Body of pancreas (tissue), 4 donors: ENCODE measurements around the gene ZNF181. TPM values are rescaled to one million over a fixed set of nuclear protein-coding genes. Genes with fewer than 3 reads are reported as not detected.
A peak's percentile ranks its signal among the peaks of the same experiment; 100 is the strongest.
"Not testable (repeated sequence)": the region's sequence is repeated elsewhere in the genome, so short reads cannot be mapped to it uniquely, and the experiment has no call there.

Source experiments
- ATAC-seq: fragments of 150-250 bp; one replicate; pipeline ENCODE4 v1.9.1; 2016
- DNase-seq, 4 donors: peaks; one replicate each; pipeline ENCODE4 v3.0.0-alpha.2; 2019
- H3K27ac ChIP-seq, 4 donors: fragments of 200-600 bp; sonication (generic); 1 replicate in 3 of 4; 2 replicates in 1 of 4; pipeline versions ENCODE4 v1.5.1 to v1.6.1; 2016 to 2019; ENCODE audit warnings: mild to moderate bottlenecking in 1 of 4, mixed read lengths in 1 of 4, moderate library complexity in 1 of 4
- H3K27me3 ChIP-seq, 2 donors: fragments of 200-600 bp; sonication (generic); one replicate each; pipeline ENCODE4 v1.6.0; 2016; ENCODE audit warnings: mild to moderate bottlenecking in 1 of 2
- H3K36me3 ChIP-seq, 2 donors: fragments of 200-600 bp; sonication (generic); replicated peaks in 1 of 2; 2 replicates each; pipeline ENCODE4 v1.5.1; 2016; ENCODE audit warnings: low read depth in 2 of 2; ENCODE audit not compliant: insufficient read depth in 1 of 2
- H3K4me1 ChIP-seq: fragments of 200-600 bp; sonication (generic); one replicate; pipeline ENCODE4 v1.6.0; 2016
- H3K4me3 ChIP-seq, 2 donors: fragments of 200-600 bp; sonication (generic); 1 replicate in 1 of 2; 2 replicates in 1 of 2; pipeline ENCODE4 v1.5.1; 2016 to 2019
- H3K9me3 ChIP-seq, 3 donors: fragments of 200-600 bp; sonication (generic); 1 replicate in 2 of 3; 2 replicates in 1 of 3; pipeline ENCODE4 v1.5.1; 2016
- POLR2A ChIP-seq, 3 donors: fragments of 450-650 bp; IDR thresholded peaks; one replicate each; pipeline ENCODE4 v1.6.1; 2016; ENCODE audit warnings: antibody characterized with exemption in 3 of 3, mild to moderate bottlenecking in 2 of 3
- whole genome bisulfite sequencing, 2 donors: methylation state at CpG; one replicate each; pipeline ENCODE4 v1.1.5; 2017; 5-methylcytosine and 5-hydroxymethylcytosine counted together
- intact Hi-C: fragments of 100-400 bp; cut with DNase I; formaldehyde crosslinking; loops from one replicate; pipeline ENCODE4 v1.15.1; 2023
- total RNA-seq, 2 donors: library from RNA; depleted of rRNA; stranded (reverse); fragments of >200 nt; gene quantifications; one replicate each; pipeline ENCODE4 v1.1.0, GENCODE V29; 2016
- TF ChIP-seq, protein P1 (sequence below), 7 experiments: fragments of 450-650 bp in 4 of 7; fragments of 200-600 bp in 3 of 7; sonication (generic) in 3 of 7; IDR thresholded peaks; one replicate each; pipeline ENCODE4 v1.5.1; 2016 to 2019; ENCODE audit warnings: antibody characterized with exemption in 7 of 7

Gene ZNF181
- total RNA-seq, result 10 to 100 TPM; 11.9 to 38.6 TPM

DNA sequence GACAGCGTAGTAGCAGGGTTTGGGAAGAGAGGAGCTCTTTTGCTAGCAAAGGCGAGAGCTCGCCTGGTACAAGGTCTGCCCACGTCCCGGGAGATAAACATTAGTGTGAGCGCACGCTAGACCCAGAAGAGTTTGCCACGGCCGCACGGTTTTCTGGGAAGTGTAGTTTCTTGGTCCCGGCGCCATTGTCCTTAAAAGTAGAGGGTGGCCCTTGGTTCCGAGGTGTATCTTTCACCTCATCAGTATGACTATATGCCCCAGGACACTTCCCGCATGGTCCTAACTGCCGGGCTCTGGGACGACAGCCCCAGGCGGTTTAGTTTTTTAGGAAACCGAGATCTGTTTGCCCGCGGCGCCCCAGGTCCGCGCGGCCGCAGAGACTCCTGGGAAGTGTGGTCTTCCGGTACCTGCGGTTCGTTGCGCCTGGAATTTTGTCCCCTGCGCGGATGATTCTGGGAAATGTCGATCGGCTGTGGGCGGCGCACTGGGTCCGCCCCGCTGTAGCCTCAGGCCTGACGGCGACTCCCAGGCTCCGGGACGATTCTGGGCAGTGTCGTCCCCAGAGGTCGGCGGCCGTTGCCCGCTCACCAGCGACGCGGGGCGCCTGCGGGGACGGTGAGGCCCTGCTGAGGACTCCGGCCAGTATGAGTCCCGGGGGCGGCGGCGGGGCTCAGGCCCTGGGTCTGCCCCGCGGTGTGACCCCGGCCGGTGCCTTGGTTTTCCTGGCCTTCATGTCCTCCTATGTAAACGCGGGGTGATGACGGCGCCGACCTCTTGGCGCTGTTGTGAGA, at the start of gene ZNF181:
Gene ZNF181 (plus strand): TSS at position 498 of the 791 bp plus-strand sequence. CDS start 795 bp downstream, outside the sequence.
- peaks cover 35% of the 10 kb centered on the region for H3K4me1 ChIP-seq
- H3K36me3 ChIP-seq, result peaks cover 8 to 16% of the 10 kb centered on the region in 2 donors
- intact Hi-C loops, result no loop called here
- H3K4me3 ChIP-seq, result peak within 1 kb of the TSS; percentile 52 to 70
- peak within 1 kb of the TSS; percentile 93 to 99 (median 98) for H3K27ac ChIP-seq
- 0% methylated on average over 10 to 64 of the region's 67 CpGs for WGBS, 2 donors
- peak; percentile 88 to 94 (median 92) for DNase-seq
- H3K9me3 ChIP-seq, result peaks cover 0 to 14% (median 0%) of the 10 kb centered on the region in 3 donors
- ATAC-seq, result peak; percentile 89
- no peaks in the 10 kb centered on the region for H3K27me3 ChIP-seq
- TF ChIP-seq, protein P1, sequence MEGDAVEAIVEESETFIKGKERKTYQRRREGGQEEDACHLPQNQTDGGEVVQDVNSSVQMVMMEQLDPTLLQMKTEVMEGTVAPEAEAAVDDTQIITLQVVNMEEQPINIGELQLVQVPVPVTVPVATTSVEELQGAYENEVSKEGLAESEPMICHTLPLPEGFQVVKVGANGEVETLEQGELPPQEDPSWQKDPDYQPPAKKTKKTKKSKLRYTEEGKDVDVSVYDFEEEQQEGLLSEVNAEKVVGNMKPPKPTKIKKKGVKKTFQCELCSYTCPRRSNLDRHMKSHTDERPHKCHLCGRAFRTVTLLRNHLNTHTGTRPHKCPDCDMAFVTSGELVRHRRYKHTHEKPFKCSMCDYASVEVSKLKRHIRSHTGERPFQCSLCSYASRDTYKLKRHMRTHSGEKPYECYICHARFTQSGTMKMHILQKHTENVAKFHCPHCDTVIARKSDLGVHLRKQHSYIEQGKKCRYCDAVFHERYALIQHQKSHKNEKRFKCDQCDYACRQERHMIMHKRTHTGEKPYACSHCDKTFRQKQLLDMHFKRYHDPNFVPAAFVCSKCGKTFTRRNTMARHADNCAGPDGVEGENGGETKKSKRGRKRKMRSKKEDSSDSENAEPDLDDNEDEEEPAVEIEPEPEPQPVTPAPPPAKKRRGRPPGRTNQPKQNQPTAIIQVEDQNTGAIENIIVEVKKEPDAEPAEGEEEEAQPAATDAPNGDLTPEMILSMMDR (IDR thresholded peaks at IDR 0.05), result peak in 1 of 7 experiments; percentile 8
- peak; percentile 83 to 91 (median 87) for TF ChIP-seq POLR2A (IDR thresholded peaks at IDR 0.05)

DNA sequence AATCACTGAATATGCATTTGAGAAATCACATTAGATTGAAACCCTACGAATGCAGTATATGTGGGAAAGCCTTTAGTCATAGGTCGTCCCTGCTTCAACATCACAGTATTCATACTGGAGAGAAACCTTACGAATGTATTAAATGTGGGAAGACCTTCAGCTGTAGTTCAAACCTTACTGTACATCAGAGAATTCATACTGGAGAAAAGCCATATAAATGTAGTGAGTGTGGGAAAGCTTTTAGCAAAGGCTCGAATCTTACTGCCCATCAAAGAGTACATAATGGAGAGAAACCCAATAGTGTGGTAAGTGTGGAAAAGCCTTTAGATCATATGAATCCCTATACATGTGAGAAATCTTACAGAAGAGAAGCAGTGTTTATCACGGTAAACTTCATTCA, 48.8 kb upstream of the ZNF181 start:
- ATAC-seq, H3K27me3 ChIP-seq, DNase-seq, intact Hi-C loops, H3K27ac ChIP-seq, H3K4me3 ChIP-seq: not testable (repeated sequence)
- Histone ChIP-seq H3K4me1 (peaks cover 29% of the 10 kb centered on the region), H3K9me3 (peaks cover 0 to 27% (median 3%) of the 10 kb centered on the region in 3 donors), H3K36me3 (peaks cover 19 to 26% of the 10 kb centered on the region in 2 donors)
- 97% methylated on average over 5 of the region's 5 CpGs for WGBS, 2 donors

DNA sequence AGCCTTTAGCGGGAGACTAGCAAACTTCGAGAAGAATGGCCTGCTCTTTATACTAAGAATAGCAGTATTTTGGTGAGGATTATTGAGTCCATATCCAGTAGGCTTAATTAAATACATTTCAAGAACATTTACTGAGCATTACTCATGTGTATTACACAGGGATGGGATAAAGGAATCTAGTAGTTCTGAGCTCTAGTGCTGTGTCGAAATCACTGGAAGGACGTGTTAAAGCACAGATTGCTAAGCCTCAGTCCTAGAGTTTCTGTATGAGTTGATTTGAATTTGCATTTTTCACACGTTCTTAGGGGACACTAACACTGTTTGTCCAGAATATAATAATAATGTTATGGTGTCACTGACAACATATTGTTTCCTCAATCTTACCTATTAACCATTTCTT, 47.6 kb upstream of the ZNF181 start:
- H3K27me3 ChIP-seq, result no peaks in the 10 kb centered on the region
- ATAC-seq (no peak), DNase-seq (no peak)
- intact Hi-C loops, result no loop called here
- H3K9me3 ChIP-seq, result peaks cover 0 to 25% (median 3%) of the 10 kb centered on the region in 3 donors
- TF ChIP-seq, protein P1 (IDR thresholded peaks at IDR 0.05), result no peak
- no peak for TF ChIP-seq POLR2A (IDR thresholded peaks at IDR 0.05)
- peaks cover 19% of the 10 kb centered on the region in 2 donors for H3K36me3 ChIP-seq
- no peak overlapping the region for H3K27ac ChIP-seq
- no peak overlapping the region for H3K4me3 ChIP-seq
- WGBS, 2 donors, result 91 to 93% methylated on average over 5 of the region's 5 CpGs
- peaks cover 29% of the 10 kb centered on the region for H3K4me1 ChIP-seq

DNA sequence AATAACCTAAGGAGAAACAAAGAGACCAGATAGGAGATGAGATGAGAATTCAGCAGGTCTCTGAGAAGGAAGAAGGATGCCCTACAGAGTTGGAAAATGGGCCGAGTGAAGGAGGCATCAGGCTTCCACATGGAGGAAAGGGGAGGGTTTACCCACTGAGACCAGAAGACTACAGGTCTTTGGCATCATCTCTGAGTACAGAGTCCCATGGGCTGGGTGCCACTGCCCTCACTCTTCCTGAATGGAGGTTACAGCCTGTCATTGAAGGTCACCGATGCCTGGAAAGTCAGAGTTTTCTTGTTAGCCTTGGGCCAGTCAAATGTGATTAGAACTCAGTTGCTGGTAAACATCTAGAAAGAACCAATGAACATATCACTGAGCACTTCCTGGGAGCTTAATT, 46.7 kb upstream of the ZNF181 start:
- H3K4me1 ChIP-seq, result peaks cover 32% of the 10 kb centered on the region
- ATAC-seq (peak; percentile 62), DNase-seq (peak in 3 of 4 donors; percentile 30 to 70 (median 35))
- TF ChIP-seq, protein P1 (IDR thresholded peaks at IDR 0.05), result no peak
- TF ChIP-seq POLR2A (IDR thresholded peaks at IDR 0.05), result no peak
- H3K4me3 ChIP-seq, result no peak overlapping the region
- H3K9me3 ChIP-seq, result peaks cover 0 to 18% (median 3%) of the 10 kb centered on the region in 3 donors
- no peaks in the 10 kb centered on the region for H3K27me3 ChIP-seq
- WGBS, 2 donors, result 23 to 33% methylated on average over 2 of the region's 2 CpGs
- peaks cover 19% of the 10 kb centered on the region in 2 donors for H3K36me3 ChIP-seq
- peak overlapping the region in 1 of 4 donors; percentile 19 for H3K27ac ChIP-seq
- intact Hi-C loops, result no loop called here

DNA sequence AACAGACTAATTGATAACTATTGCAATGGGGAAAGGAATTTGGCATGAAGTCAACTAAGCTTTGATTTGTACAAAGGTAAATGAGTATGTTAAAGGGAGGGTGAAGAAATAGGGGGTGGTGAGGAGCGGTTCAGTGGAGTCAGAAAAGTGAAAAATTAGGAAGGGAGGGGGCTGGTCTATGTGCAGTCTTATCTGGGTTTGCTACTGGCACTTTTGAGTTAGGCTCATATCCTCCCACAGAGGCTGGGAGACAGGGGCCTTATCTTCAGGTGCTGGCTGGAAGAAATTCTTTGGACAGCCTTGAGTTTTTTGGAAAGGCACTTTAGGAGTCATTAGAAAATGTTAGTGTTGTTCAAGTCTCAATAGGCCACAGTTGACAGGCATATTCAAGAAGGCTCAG, 45.5 kb upstream of the ZNF181 start:
- Histone ChIP-seq H3K27me3 (no peaks in the 10 kb centered on the region), H3K4me3 (no peak overlapping the region), H3K9me3 (peaks cover 0 to 17% (median 3%) of the 10 kb centered on the region in 3 donors), H3K4me1 (peaks cover 44% of the 10 kb centered on the region), H3K27ac (peak overlapping the region in 2 of 4 donors; percentile 5 to 21), H3K36me3 (peaks cover 8 to 11% of the 10 kb centered on the region in 2 donors)
- DNase-seq, result peak in 1 of 4 donors; percentile 18
- intact Hi-C loops, result no loop called here
- TF ChIP-seq POLR2A (IDR thresholded peaks at IDR 0.05), result no peak
- TF ChIP-seq, protein P1 (IDR thresholded peaks at IDR 0.05), result no peak
- no peak for ATAC-seq
- WGBS, 2 donors, result 21 to 24% methylated on average over 1 of the region's 1 CpG
